HepG2 (cell line): ENCODE results near the gene IQCE. TPM values are rescaled to one million over a fixed set of nuclear protein-coding genes. Genes with fewer than 3 reads are reported as not detected.

ENCODE experiments used
- ATAC-seq: fragments of 200-7000 bp; cut with Tn5 transposase; 3 replicates; pipeline ENCODE4 v1.9.1; 2020; ENCODE audit warnings: mild to moderate bottlenecking, moderate library complexity
- BruUV-seq: library from RNA; stranded (reverse); fragments of 400-500 nt; replicated peaks from 2 replicates; lab custom pipeline; 2021; lab: Mats Ljungman, UMichigan
- CTCF ChIA-PET: fragments of 300-600 bp; formaldehyde crosslinking; extraction: SDS; loops from one replicate; lab custom pipeline; 2021; ENCODE audit warnings: low total read pairs, inconsistent platforms, low intra/inter-chr PET ratio; lab: Yijun Ruan, JAX
- POLR2A ChIA-PET: fragments of 350-600 bp; sonication (Branson Sonifier 250); formaldehyde crosslinking; loops from one replicate; lab custom pipeline; 2020; ENCODE audit warnings: antibody characterized with exemption, inconsistent platforms; lab: Yijun Ruan, JAX
- DNase-seq: peaks from one replicate; pipeline ENCODE4 v3.0.0-alpha.2; 2015; ENCODE audit warnings: low spot score
- FAIRE-seq: peaks from 3 replicates; lab custom pipeline; 2011; peaks lifted over from hg19 to GRCh38; lab: Jason Lieb, UNC
- H2AFZ ChIP-seq: one replicate; pipeline ENCODE4 v1.6.1; 2011; ENCODE audit warnings: low read length, inconsistent platforms
- H3K27ac ChIP-seq: fragments of 300-600 bp; 3 replicates; pipeline ENCODE4 v1.8.0; 2011; ENCODE audit warnings: mixed run types, mild to moderate bottlenecking, mixed read lengths, low read length, inconsistent platforms; ENCODE audit not compliant: insufficient read depth; ENCODE audit errors: extremely low read length
- H3K27me3 ChIP-seq, 2 experiments: fragments of 200-600 bp in 1 of 2; 2 replicates in 1 of 2; 3 replicates in 1 of 2; pipeline versions ENCODE4 v1.6.0 to v1.8.0; 2011; ENCODE audit warnings: low read length in 2 of 2, mild to moderate bottlenecking in 2 of 2, moderate library complexity in 2 of 2, inconsistent platforms in 1 of 2; ENCODE audit not compliant: insufficient read depth in 2 of 2, control insufficient read depth in 1 of 2
- H3K36me3 ChIP-seq, 2 experiments: fragments of 200-600 bp in 1 of 2; replicated peaks in 1 of 2; 2 replicates in 1 of 2; 3 replicates in 1 of 2; pipeline versions ENCODE4 v1.5.1 to v1.8.0; 2011; ENCODE audit warnings: low read length in 2 of 2, inconsistent platforms in 1 of 2; ENCODE audit not compliant: insufficient read depth in 2 of 2, control insufficient read depth in 1 of 2
- H3K4me1 ChIP-seq: 2 replicates; pipeline ENCODE4 v1.5.1; 2012; ENCODE audit warnings: low read length, inconsistent platforms; ENCODE audit not compliant: insufficient read depth
- H3K4me2 ChIP-seq: 2 replicates; pipeline ENCODE4 v1.6.0; 2011; ENCODE audit warnings: low read depth, low read length, inconsistent platforms
- H3K4me3 ChIP-seq, 3 experiments: fragments of 200-600 bp in 1 of 3; sonication (generic), shearing (Covaris generic) in 1 of 3; replicated peaks in 1 of 3; 2 replicates each; pipeline ENCODE4 v1.5.1; 2011 to 2016; ENCODE audit warnings: low read length in 3 of 3, inconsistent platforms in 2 of 3, low read depth in 2 of 3, mild to moderate bottlenecking in 2 of 3, control low read depth in 1 of 3, mixed read lengths in 1 of 3; ENCODE audit not compliant: insufficient read depth in 1 of 3
- H3K79me2 ChIP-seq: one replicate; pipeline ENCODE4 v1.6.1; 2011; ENCODE audit warnings: low read length, inconsistent platforms; ENCODE audit not compliant: insufficient read depth
- H3K9ac ChIP-seq: 2 replicates; pipeline ENCODE4 v1.6.0; 2011; ENCODE audit warnings: mild to moderate bottlenecking, low read depth, low read length, inconsistent platforms; ENCODE audit not compliant: insufficient read depth
- H3K9me3 ChIP-seq: 2 replicates; pipeline ENCODE4 v1.5.1; 2012; ENCODE audit warnings: mild to moderate bottlenecking, low read length
- H4K20me1 ChIP-seq: 2 replicates; pipeline ENCODE4 v1.6.0; 2011; ENCODE audit warnings: inconsistent platforms, mild to moderate bottlenecking, low read length, moderate library complexity; ENCODE audit not compliant: insufficient read depth
- DMAP1 ChIP-seq: IDR thresholded peaks from 2 replicates; pipeline ENCODE4 v1.6.1; 2016
- MED1 ChIP-seq: sonication (generic); formaldehyde crosslinking; IDR thresholded peaks from 2 replicates; pipeline ENCODE4 v1.4.0; 2020; ENCODE audit warnings: missing genetic modification reagents
- PITX1 ChIP-seq: sonication (generic); formaldehyde crosslinking; IDR thresholded peaks from 2 replicates; pipeline ENCODE4 v1.5.1; 2020; ENCODE audit warnings: mild to moderate bottlenecking, missing genetic modification reagents
- POLR2A ChIP-seq, 2 experiments: IDR thresholded peaks; 2 replicates each; pipeline ENCODE4 v1.6.1; 2011; ENCODE audit warnings: low read depth in 2 of 2, low read length in 2 of 2, mild to moderate bottlenecking in 1 of 2, moderate library complexity in 1 of 2; ENCODE audit not compliant: insufficient read depth in 1 of 2
- SOX5 ChIP-seq: IDR thresholded peaks from 2 replicates; pipeline ENCODE4 v1.6.1; 2016; ENCODE audit warnings: borderline replicate concordance
- ZBTB3 ChIP-seq: sonication (generic); formaldehyde crosslinking; IDR thresholded peaks from 2 replicates; pipeline ENCODE4 v1.4.0; 2020; ENCODE audit warnings: low read depth, mild to moderate bottlenecking, moderate library complexity, missing genetic modification reagents, borderline replicate concordance
- ZNF331 ChIP-seq: sonication (generic); formaldehyde crosslinking; IDR thresholded peaks from 2 replicates; pipeline ENCODE4 v1.4.0; 2020; ENCODE audit warnings: missing genetic modification reagents
- ZNF33A ChIP-seq: sonication (generic); formaldehyde crosslinking; IDR thresholded peaks from 2 replicates; pipeline ENCODE4 v1.5.1; 2020; ENCODE audit warnings: missing genetic modification reagents, mild to moderate bottlenecking, moderate library complexity, borderline replicate concordance
- ZNF776 ChIP-seq: sonication (generic); formaldehyde crosslinking; IDR thresholded peaks from 2 replicates; pipeline ENCODE4 v1.4.0; 2020; ENCODE audit warnings: mild to moderate bottlenecking, missing genetic modification reagents
- WGBS: methylation state at CpG from one replicate; pipeline ENCODE4 v1.1.6; 2017; ENCODE audit warnings: low lambda C conversion rate; 5-methylcytosine and 5-hydroxymethylcytosine counted together
- in situ Hi-C: cut with HindIII; loops from 2 replicates; pipeline ENCODE4 v1.10.0; 2017; ENCODE audit warnings: low pct_unique_long_range_greater_than_20kb; ENCODE audit not compliant: extremely low pct_ligation_motif_present
- intact Hi-C: fragments of 100-400 bp; cut with micrococcal nuclease; formaldehyde crosslinking; loops from one replicate; pipeline ENCODE4 v1.10.0; 2022; ENCODE audit not compliant: unreplicated experiment
- polyA plus RNA-seq, 8 experiments: library from polyadenylated mRNA; depleted of rRNA in 3 of 8; stranded (reverse) in 7 of 8; unstranded in 1 of 8; fragments of >200 nt; fragmentation: Illumina TruSeq in 4 of 8; extraction: Trizol in 4 of 8; gene quantifications; 2 replicates each; pipeline versions ENCODE4 v1.2.1 to v1.2.3, GENCODE V29; 2011 to 2016; ENCODE audit warnings: low read depth in 4 of 8, missing spikeins in 1 of 8, mixed read lengths in 1 of 8; ENCODE audit not compliant: insufficient read depth in 1 of 8
- total RNA-seq, 5 experiments: library from RNA; depleted of rRNA; stranded (reverse); fragments of >200 nt; fragmentation: Illumina TruSeq; extraction: Trizol; gene quantifications; 2 replicates each; pipeline ENCODE4 v1.2.3, GENCODE V29; 2016; ENCODE audit warnings: low read depth in 1 of 5

The IQCE gene
- total and polyA plus RNA-seq, 2 of the 13 experiments (the other 11 are each of a cell fraction or from before 2014, with no cell fraction given) = 1.5 to 2.5 TPM

DNA sequence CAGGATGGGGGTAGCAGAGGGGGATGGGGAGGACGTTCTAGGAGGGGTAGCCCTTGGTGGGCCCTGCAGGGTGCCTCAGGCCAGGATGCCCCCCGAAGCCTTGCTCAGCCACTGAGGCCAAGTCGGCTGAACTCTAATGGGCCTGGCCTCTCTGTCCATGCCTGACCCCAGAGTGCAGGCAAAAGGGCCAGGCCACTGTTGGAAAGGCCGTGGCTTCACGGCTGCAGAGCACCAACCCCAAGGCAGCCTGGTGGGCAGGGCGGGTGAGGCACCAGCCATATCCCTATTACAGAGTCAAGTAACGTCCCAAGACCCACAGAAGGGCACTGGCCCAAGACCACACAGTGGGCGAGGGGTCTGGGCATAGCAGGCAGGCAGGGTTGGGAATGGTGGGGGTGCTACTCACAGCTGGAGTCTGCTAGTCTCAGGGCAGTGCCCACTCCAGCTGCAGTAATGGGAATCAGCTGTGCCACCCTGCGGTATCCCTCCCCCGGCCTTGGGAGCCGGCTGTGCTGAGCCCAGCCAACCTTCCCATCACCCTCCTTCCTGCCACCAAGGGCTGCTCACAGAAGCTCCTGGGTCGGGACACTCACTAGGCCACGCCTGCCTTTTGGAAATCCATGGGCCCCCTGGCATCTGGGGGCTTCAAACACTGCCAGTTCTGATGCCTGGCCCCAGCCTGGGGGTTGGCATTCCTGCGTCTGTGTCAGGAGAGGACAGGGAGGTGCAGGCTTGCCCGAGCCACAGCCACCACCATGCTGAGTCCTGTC, 43.2 kb upstream of the IQCE start:
- no peak overlapping the region for H3K27ac ChIP-seq
- no peaks in the 10 kb centered on the region for H3K36me3 ChIP-seq
- ChIA-PET POLR2A (no interaction called here), CTCF (no interaction called here)
- ATAC-seq (no peak), DNase-seq (no peak), FAIRE-seq (no peak)
- intact Hi-C loops (no loop called here), in situ Hi-C loops (no loop called here)
- no TSS peak for BruUV-seq
- no peak overlapping the region; the same call in 1 of the 2 replicates for H3K4me2 ChIP-seq
- H3K4me1 ChIP-seq = peaks cover 68% of the 10 kb centered on the region
- H3K27me3 ChIP-seq = peaks cover 6 to 76% of the 10 kb centered on the region in 2 experiments
- no peaks in the 10 kb centered on the region for H4K20me1 ChIP-seq
- H3K9me3 ChIP-seq = no peaks in the 10 kb centered on the region
- no peak overlapping the region for H3K4me3 ChIP-seq
- 33% methylated on average over 3 of the region's 15 CpGs for WGBS
- H2AFZ ChIP-seq = no peak overlapping the region
- no peak overlapping the region for H3K9ac ChIP-seq
- no peak for TF ChIP-seq PITX1 (CRISPR knock-in tag)
- TF ChIP-seq ZNF331 (CRISPR knock-in tag) = peak; percentile 43; the same call in 1 of the 2 replicates
- H3K79me2 ChIP-seq = no peaks in the 10 kb centered on the region

DNA sequence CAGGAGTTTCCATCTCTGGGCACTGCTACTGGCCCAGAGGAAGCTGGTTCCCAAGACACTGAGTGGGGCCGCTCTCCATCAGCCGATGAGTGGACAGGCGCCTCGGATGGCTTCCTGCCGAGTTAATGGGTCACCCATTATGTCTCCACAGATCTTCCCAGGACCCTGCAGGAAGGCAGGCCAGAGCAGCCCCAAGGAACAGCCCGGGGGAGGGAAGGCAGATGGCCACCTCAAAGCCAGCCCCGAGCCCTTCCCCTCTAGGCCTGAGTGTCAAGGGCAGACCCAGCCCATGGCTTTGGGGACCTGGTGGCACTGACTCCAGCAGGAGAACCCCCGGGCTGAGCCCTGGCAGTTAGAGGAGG, 42.6 kb upstream of the IQCE start:
- peaks cover 67% of the 10 kb centered on the region for H3K4me1 ChIP-seq
- peak overlapping the region; percentile 16; the same call in 1 of the 2 replicates for H3K4me2 ChIP-seq
- TF ChIP-seq DMAP1 (no peak), MED1 (CRISPR knock-in tag) (no peak), ZNF33A (CRISPR knock-in tag) (no peak), POLR2A (IDR thresholded peaks at IDR 0.05; ENCODE audit: insufficient read depth in 1 of 2, low read depth in 2 of 2, low read length in 2 of 2) (no peak), ZBTB3 (CRISPR knock-in tag) (no peak), SOX5 (no peak), ZNF776 (CRISPR knock-in tag) (no peak)
- POLR2A ChIA-PET = no interaction called here
- no peak overlapping the region for H2AFZ ChIP-seq
- no TSS peak for BruUV-seq
- in situ Hi-C loops (no loop called here), intact Hi-C loops (no loop called here)
- H3K79me2 ChIP-seq = no peaks in the 10 kb centered on the region
- CTCF ChIA-PET = no interaction called here
- 16% methylated on average over 3 of the region's 8 CpGs for WGBS
- DNase-seq (no peak), FAIRE-seq (no peak), ATAC-seq (no peak; the same call in 1 of the 3 replicates)
- peaks cover 6 to 75% of the 10 kb centered on the region in 2 experiments for H3K27me3 ChIP-seq
- no peaks in the 10 kb centered on the region for H3K36me3 ChIP-seq
- H3K9me3 ChIP-seq = no peaks in the 10 kb centered on the region
- H3K4me3 ChIP-seq = no peak overlapping the region; a peak in 1 of 6 replicates
- H3K27ac ChIP-seq = no peak overlapping the region
- no peak overlapping the region for H3K9ac ChIP-seq
- H4K20me1 ChIP-seq = no peaks in the 10 kb centered on the region
